K562 (cell line): ENCODE results near the gene RET. TPM values are rescaled to one million over a fixed set of nuclear protein-coding genes. Genes with fewer than 3 reads are reported as not detected.

Experiments
- ATAC-seq: fragments of 200-7000 bp; cut with Tn5 transposase; 3 replicates; pipeline ENCODE4 v1.9.1; 2020; ENCODE audit warnings: moderate library complexity
- BruUV-seq: library from RNA; stranded (reverse); fragments of 400-500 nt; replicated peaks from 2 replicates; lab custom pipeline; 2021; lab: Mats Ljungman, UMichigan
- CTCF ChIA-PET: fragments of 300-600 bp; formaldehyde crosslinking; extraction: SDS; loops from one replicate; lab custom pipeline; 2021; ENCODE audit warnings: low intra/inter-chr PET ratio; lab: Yijun Ruan, JAX
- POLR2A ChIA-PET: fragments of 300-600, 350-650 bp; sonication (Branson Sonifier 250); formaldehyde crosslinking; extraction: SDS; loops from one replicate; lab custom pipeline; 2021; ENCODE audit warnings: antibody characterized with exemption, inconsistent platforms; lab: Yijun Ruan, JAX
- DNase-seq, 4 experiments: peaks; one replicate each; pipeline versions ENCODE4 v3.0.0 to v3.0.0-alpha.2; 2011 to 2018; ENCODE audit warnings: low spot score in 3 of 4, mixed read lengths in 3 of 4; ENCODE audit errors: extremely low read depth in 1 of 4
- FAIRE-seq: peaks from 2 replicates; lab custom pipeline; 2011; peaks lifted over from hg19 to GRCh38; lab: Jason Lieb, UNC
- H2AFZ ChIP-seq: 2 replicates; pipeline ENCODE4 v1.6.0; 2011; ENCODE audit warnings: low read depth, low read length, control low read depth, inconsistent platforms
- H3K27ac ChIP-seq: fragments of 200-600 bp; 3 replicates; pipeline ENCODE4 v1.8.0; 2011; ENCODE audit warnings: low read depth, mild to moderate bottlenecking, control low read depth, inconsistent platforms, low read length, moderate library complexity, mixed read lengths; ENCODE audit errors: extremely low read depth
- H3K27me3 ChIP-seq, 2 experiments: fragments of 300-600 bp in 1 of 2; 2 replicates in 1 of 2; 3 replicates in 1 of 2; pipeline versions ENCODE4 v1.6.0 to v1.8.0; 2011; ENCODE audit warnings: inconsistent platforms in 2 of 2, low read length in 2 of 2, mild to moderate bottlenecking in 1 of 2, mixed read lengths in 1 of 2, moderate library complexity in 1 of 2; ENCODE audit not compliant: control insufficient read depth in 2 of 2, insufficient read depth in 2 of 2
- H3K36me3 ChIP-seq: fragments of 300-600 bp; 3 replicates; pipeline ENCODE4 v1.8.0; 2011; ENCODE audit warnings: mild to moderate bottlenecking, low read length, inconsistent platforms; ENCODE audit not compliant: control insufficient read depth, insufficient read depth
- H3K4me1 ChIP-seq, 2 experiments: fragments of 200-600 bp in 1 of 2; replicated peaks in 1 of 2; 2 replicates in 1 of 2; 3 replicates in 1 of 2; pipeline versions ENCODE4 v1.5.1 to v1.8.0; 2011; ENCODE audit warnings: inconsistent platforms in 2 of 2, low read length in 2 of 2, mild to moderate bottlenecking in 1 of 2, mixed read lengths in 1 of 2, moderate library complexity in 1 of 2; ENCODE audit not compliant: control insufficient read depth in 2 of 2, insufficient read depth in 2 of 2
- H3K4me2 ChIP-seq: 2 replicates; pipeline ENCODE4 v1.6.1; 2011; ENCODE audit warnings: low read length, control low read depth, inconsistent platforms, mixed read lengths; ENCODE audit not compliant: insufficient read depth
- H3K4me3 ChIP-seq: fragments of 200-600 bp; sonication (generic), shearing (Covaris generic); 2 replicates; pipeline ENCODE4 v1.5.1; 2016; ENCODE audit warnings: control low read depth, inconsistent platforms
- H3K79me2 ChIP-seq: fragments of 200-600 bp; 3 replicates; pipeline ENCODE4 v1.8.0; 2011; ENCODE audit warnings: low read length, inconsistent platforms; ENCODE audit not compliant: control insufficient read depth, insufficient read depth
- H3K9ac ChIP-seq, 2 experiments: 2 replicates each; pipeline versions ENCODE4 v1.6.0 to v1.6.1; 2011; ENCODE audit warnings: low read depth in 2 of 2, low read length in 2 of 2, control low read depth in 1 of 2, inconsistent platforms in 1 of 2, mild to moderate bottlenecking in 1 of 2, mixed read lengths in 1 of 2; ENCODE audit not compliant: insufficient read depth in 1 of 2
- H3K9me1 ChIP-seq: one replicate; pipeline ENCODE4 v1.6.0; 2011; ENCODE audit warnings: inconsistent platforms, mild to moderate bottlenecking, low read length, moderate library complexity; ENCODE audit not compliant: control insufficient read depth, insufficient read depth
- H3K9me3 ChIP-seq: replicated peaks from 2 replicates; pipeline ENCODE4 v1.5.1; 2011; ENCODE audit warnings: low read depth, low read length, inconsistent platforms; ENCODE audit not compliant: control insufficient read depth, insufficient read depth
- H4K20me1 ChIP-seq: replicated peaks from 2 replicates; pipeline ENCODE4 v1.6.1; 2011; ENCODE audit warnings: low read length, inconsistent platforms, mixed read lengths; ENCODE audit not compliant: control insufficient read depth, insufficient read depth
- DIDO1 ChIP-seq: fragments of 450-650 bp; IDR thresholded peaks from 2 replicates; pipeline ENCODE4 v1.6.1; 2016; ENCODE audit warnings: low read depth, missing biosample characterization, missing genetic modification characterization
- JUND ChIP-seq, 2 experiments: IDR thresholded peaks; 2 replicates in 1 of 2; 3 replicates in 1 of 2; pipeline ENCODE4 v1.6.1; 2011; ENCODE audit warnings: borderline replicate concordance in 2 of 2, low read depth in 2 of 2, low read length in 2 of 2, improper control_type of control experiment in 1 of 2, missing biosample characterization in 1 of 2, missing genetic modification characterization in 1 of 2, missing genetic modification reagents in 1 of 2
- KDM5B ChIP-seq: fragments of 200-600 bp; sonication (generic); IDR thresholded peaks from 2 replicates; pipeline ENCODE4 v1.6.1; 2012; ENCODE audit warnings: low read depth, mild to moderate bottlenecking, moderate library complexity, low read length, control low read depth, inconsistent platforms; ENCODE audit not compliant: insufficient replicate concordance
- MCM7 ChIP-seq, 2 experiments: fragments of 450-650 bp; IDR thresholded peaks; 2 replicates each; pipeline ENCODE4 v1.6.1; 2016 to 2018
- RNF2 ChIP-seq: sonication (generic); IDR thresholded peaks from 2 replicates; pipeline ENCODE4 v1.6.1; 2016
- ZBTB7A ChIP-seq: IDR thresholded peaks from 2 replicates; pipeline ENCODE4 v1.6.1; 2011; ENCODE audit warnings: low read depth, mild to moderate bottlenecking, low read length, moderate library complexity, borderline replicate concordance; ENCODE audit not compliant: control insufficient read depth
- ZNF175 ChIP-seq: fragments of 200-800 bp; sonication (Bioruptor generic); IDR thresholded peaks from 2 replicates; pipeline ENCODE4 v1.6.1; 2016; ENCODE audit warnings: low read depth, mild to moderate bottlenecking, missing genetic modification characterization, missing compliant biosample characterization
- WGBS: fragments of 100-300 bp; shearing (Covaris generic); methylation state at CpG from one replicate; pipeline ENCODE4 v1.1.6; 2016; ENCODE audit warnings: low coverage, mixed read lengths; ENCODE audit not compliant: insufficient coverage; ENCODE audit errors: missing lambda C conversion rate; 5-methylcytosine and 5-hydroxymethylcytosine counted together
- in situ Hi-C: fragments of 300-500 bp; cut with MboI; formaldehyde crosslinking; loops from 4 replicates; pipeline ENCODE4 v1.15.0; 2018; ENCODE audit warnings: inconsistent platforms, mixed read lengths
- intact Hi-C: fragments of 100-400 bp; cut with micrococcal nuclease; formaldehyde crosslinking; loops from 2 replicates; pipeline ENCODE4 v1.14.2; 2022
- polyA plus RNA-seq, 8 experiments: library from polyadenylated mRNA; depleted of rRNA in 4 of 8; stranded (reverse) in 5 of 8; unstranded in 3 of 8; fragments of >200 nt; fragmentation: Nextera tagmentation in 2 of 8; fragmentation: Illumina TruSeq in 1 of 8; extraction: Ambion mirVana in 2 of 8; extraction: Trizol in 1 of 8; gene quantifications; 2 replicates each; pipeline versions ENCODE4 v1.2.1 to v1.2.3, GENCODE V29; 2011 to 2014; ENCODE audit warnings: inconsistent platforms in 1 of 8, missing spikeins in 1 of 8
- total RNA-seq, 7 experiments: library from RNA; depleted of rRNA in 6 of 7; stranded (reverse); fragments of >200 nt in 6 of 7; fragmentation: Illumina TruSeq in 2 of 7; extraction: Trizol in 2 of 7; gene quantifications; 2 replicates each; pipeline versions ENCODE4 v1.2.1 to v1.2.3, GENCODE V29; 2011 to 2021; ENCODE audit warnings: low replicate concordance in 1 of 7
- TF ChIP-seq, protein P1 (sequence below), 2 experiments: IDR thresholded peaks; 2 replicates each; pipeline ENCODE4 v1.6.1; 2012; ENCODE audit warnings: improper control_type of control experiment in 2 of 2, low read depth in 2 of 2, low read length in 2 of 2, borderline replicate concordance in 1 of 2
- TF ChIP-seq, protein P2 (sequence below), 2 experiments: fragments of 200-800 bp in 1 of 2; sonication (Bioruptor generic) in 1 of 2; sonication (generic) in 1 of 2; formaldehyde crosslinking in 1 of 2; IDR thresholded peaks in 1 of 2; conservative IDR thresholded peaks in 1 of 2; 2 replicates each; pipeline versions ENCODE4 v1.5.0 to v1.6.1; 2016 to 2020; ENCODE audit warnings: missing compliant biosample characterization in 1 of 2, missing genetic modification characterization in 1 of 2, missing genetic modification reagents in 1 of 2
- TF ChIP-seq, protein P3 (sequence below): fragments of 250-450 bp; sonication (Bioruptor Pico); IDR thresholded peaks from 2 replicates; pipeline ENCODE4 v1.8.0; 2021; ENCODE audit warnings: borderline replicate concordance, mild to moderate bottlenecking, moderate library complexity; ENCODE audit not compliant: poor library complexity, severe bottlenecking
- TF ChIP-seq, protein P4 (sequence below): fragments of 250-450 bp; sonication (Bioruptor Pico); IDR thresholded peaks from 2 replicates; pipeline ENCODE4 v1.4.0; 2020
- TF ChIP-seq, protein P5 (sequence below), 2 experiments: fragments of 450-650 bp; conservative IDR thresholded peaks; 2 replicates each; pipeline ENCODE4 v1.6.1; 2017; ENCODE audit warnings: mild to moderate bottlenecking in 2 of 2, moderate library complexity in 2 of 2

Gene RET
- total and polyA plus RNA-seq, 9 of the 15 experiments (the other 6 are each of a cell fraction or from before 2014, with no cell fraction given) = 0.04 to 0.05 TPM; not detected in 7

DNA sequence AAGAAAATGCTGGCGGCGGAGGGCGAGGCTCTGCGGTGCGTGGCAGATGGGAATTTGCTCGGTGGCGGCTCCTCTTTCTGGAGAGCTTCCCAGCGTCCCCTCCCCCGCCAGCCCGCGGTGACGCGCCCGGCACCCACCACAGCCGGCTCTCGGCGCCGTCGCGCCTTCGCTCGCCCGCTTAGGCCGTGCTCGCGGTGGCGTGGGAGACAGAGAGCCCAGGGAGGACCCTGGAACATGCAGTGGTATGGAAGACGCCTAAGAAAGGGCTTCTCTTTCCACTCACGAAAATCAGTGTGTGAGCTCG is 60.8 kb downstream of the RET start:
- H3K4me1 ChIP-seq = peaks cover 9 to 25% of the 10 kb centered on the region in 2 experiments; a peak in 4 of 5 replicates
- H3K27ac ChIP-seq = no peak overlapping the region; the same call in 2 of the 3 replicates
- TSS peak; percentile 85 for BruUV-seq
- no peaks in the 10 kb centered on the region for H4K20me1 ChIP-seq
- intact Hi-C loops (loop anchor here (5.0 to 10.0 kb wide), 3 partner anchors 65 to 327 kb away; no protein-coding TSS in a partner anchor), in situ Hi-C loops (no loop called here)
- H3K4me3 ChIP-seq = peak overlapping the region; percentile 87
- no peak for FAIRE-seq
- WGBS = 16% methylated on average over 28 of the region's 30 CpGs
- peak overlapping the region; percentile 60 to 88 for H3K9ac ChIP-seq
- H3K9me1 ChIP-seq = no peaks in the 10 kb centered on the region
- no peaks in the 10 kb centered on the region for H3K36me3 ChIP-seq
- H2AFZ ChIP-seq = peak overlapping the region; percentile 95
- peak overlapping the region; percentile 91 for H3K4me2 ChIP-seq
- DNase-seq = peak; percentile 59 to 63 (median 61)
- ChIA-PET CTCF (no interaction called here), POLR2A (interaction anchor here (0.6 to 1.0 kb wide), 4 partner anchors 9 to 113 kb away, joined by 3 to 4 read pairs (median 3); no protein-coding TSS in a partner anchor)
- H3K27me3 ChIP-seq = peaks cover 0 to 6% of the 10 kb centered on the region in 2 experiments; a peak in 2 of 5 replicates
- H3K9me3 ChIP-seq = no peaks in the 10 kb centered on the region
- peak; percentile 73 for ATAC-seq
- peaks cover 19% of the 10 kb centered on the region; the same call in 2 of the 3 replicates for H3K79me2 ChIP-seq
- TF ChIP-seq MCM7 (IDR thresholded peaks at IDR 0.05) (no peak), RNF2 (0 out of 2 replicates have a peak, but pooled peaks have one; percentile 4), DIDO1 (tag) (no peak), ZNF175 (CRISPR knock-in tag) (no peak), JUND (IDR thresholded peaks at IDR 0.05; ENCODE audit: borderline replicate concordance, low read depth, low read length) (0 out of 2 replicates have a peak, but pooled peaks have one; percentile 2), JUND (tag; IDR thresholded peaks at IDR 0.05; ENCODE audit: borderline replicate concordance, low read depth, low read length) (no peak), KDM5B (peak; percentile 47), ZBTB7A (peak; percentile 53; the same call in 1 of the 2 replicates)
- TF ChIP-seq, protein P1, sequence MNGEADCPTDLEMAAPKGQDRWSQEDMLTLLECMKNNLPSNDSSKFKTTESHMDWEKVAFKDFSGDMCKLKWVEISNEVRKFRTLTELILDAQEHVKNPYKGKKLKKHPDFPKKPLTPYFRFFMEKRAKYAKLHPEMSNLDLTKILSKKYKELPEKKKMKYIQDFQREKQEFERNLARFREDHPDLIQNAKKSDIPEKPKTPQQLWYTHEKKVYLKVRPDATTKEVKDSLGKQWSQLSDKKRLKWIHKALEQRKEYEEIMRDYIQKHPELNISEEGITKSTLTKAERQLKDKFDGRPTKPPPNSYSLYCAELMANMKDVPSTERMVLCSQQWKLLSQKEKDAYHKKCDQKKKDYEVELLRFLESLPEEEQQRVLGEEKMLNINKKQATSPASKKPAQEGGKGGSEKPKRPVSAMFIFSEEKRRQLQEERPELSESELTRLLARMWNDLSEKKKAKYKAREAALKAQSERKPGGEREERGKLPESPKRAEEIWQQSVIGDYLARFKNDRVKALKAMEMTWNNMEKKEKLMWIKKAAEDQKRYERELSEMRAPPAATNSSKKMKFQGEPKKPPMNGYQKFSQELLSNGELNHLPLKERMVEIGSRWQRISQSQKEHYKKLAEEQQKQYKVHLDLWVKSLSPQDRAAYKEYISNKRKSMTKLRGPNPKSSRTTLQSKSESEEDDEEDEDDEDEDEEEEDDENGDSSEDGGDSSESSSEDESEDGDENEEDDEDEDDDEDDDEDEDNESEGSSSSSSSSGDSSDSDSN (IDR thresholded peaks at IDR 0.05; ENCODE audit: borderline replicate concordance in 1 of 2, low read depth in 2 of 2, low read length in 2 of 2) = 0 out of 4 replicates have a peak, but pooled peaks of 1 of the 2 experiments have one; percentile 11
- TF ChIP-seq, protein P2, sequence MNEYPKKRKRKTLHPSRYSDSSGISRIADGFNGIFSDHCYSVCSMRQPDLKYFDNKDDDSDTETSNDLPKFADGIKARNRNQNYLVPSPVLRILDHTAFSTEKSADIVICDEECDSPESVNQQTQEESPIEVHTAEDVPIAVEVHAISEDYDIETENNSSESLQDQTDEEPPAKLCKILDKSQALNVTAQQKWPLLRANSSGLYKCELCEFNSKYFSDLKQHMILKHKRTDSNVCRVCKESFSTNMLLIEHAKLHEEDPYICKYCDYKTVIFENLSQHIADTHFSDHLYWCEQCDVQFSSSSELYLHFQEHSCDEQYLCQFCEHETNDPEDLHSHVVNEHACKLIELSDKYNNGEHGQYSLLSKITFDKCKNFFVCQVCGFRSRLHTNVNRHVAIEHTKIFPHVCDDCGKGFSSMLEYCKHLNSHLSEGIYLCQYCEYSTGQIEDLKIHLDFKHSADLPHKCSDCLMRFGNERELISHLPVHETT (CRISPR knock-in tag; conservative IDR thresholded peaks at IDR 0.05 in 1 of 2, IDR thresholded peaks at IDR 0.05 in 1 of 2) = no peak
- TF ChIP-seq, protein P3, sequence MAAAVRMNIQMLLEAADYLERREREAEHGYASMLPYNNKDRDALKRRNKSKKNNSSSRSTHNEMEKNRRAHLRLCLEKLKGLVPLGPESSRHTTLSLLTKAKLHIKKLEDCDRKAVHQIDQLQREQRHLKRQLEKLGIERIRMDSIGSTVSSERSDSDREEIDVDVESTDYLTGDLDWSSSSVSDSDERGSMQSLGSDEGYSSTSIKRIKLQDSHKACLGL (CRISPR knock-in tag) = no peak
- TF ChIP-seq, protein P4, sequence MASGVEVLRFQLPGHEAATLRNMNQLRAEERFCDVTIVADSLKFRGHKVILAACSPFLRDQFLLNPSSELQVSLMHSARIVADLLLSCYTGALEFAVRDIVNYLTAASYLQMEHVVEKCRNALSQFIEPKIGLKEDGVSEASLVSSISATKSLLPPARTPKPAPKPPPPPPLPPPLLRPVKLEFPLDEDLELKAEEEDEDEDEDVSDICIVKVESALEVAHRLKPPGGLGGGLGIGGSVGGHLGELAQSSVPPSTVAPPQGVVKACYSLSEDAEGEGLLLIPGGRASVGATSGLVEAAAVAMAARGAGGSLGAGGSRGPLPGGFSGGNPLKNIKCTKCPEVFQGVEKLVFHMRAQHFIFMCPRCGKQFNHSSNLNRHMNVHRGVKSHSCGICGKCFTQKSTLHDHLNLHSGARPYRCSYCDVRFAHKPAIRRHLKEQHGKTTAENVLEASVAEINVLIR (CRISPR knock-in tag) = no peak
- TF ChIP-seq, protein P5, sequence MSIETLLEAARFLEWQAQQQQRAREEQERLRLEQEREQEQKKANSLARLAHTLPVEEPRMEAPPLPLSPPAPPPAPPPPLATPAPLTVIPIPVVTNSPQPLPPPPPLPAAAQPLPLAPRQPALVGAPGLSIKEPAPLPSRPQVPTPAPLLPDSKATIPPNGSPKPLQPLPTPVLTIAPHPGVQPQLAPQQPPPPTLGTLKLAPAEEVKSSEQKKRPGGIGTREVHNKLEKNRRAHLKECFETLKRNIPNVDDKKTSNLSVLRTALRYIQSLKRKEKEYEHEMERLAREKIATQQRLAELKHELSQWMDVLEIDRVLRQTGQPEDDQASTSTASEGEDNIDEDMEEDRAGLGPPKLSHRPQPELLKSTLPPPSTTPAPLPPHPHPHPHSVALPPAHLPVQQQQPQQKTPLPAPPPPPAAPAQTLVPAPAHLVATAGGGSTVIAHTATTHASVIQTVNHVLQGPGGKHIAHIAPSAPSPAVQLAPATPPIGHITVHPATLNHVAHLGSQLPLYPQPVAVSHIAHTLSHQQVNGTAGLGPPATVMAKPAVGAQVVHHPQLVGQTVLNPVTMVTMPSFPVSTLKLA (conservative IDR thresholded peaks at IDR 0.05) = 0 out of 4 replicates have a peak, but pooled peaks of 1 of the 2 experiments have one; percentile 36
